Neural crest cell (in vitro differentiated cells): Measurements from ENCODE around the gene TNFRSF13B. TPM values are rescaled to one million over a fixed set of nuclear protein-coding genes. Genes with fewer than 3 reads are reported as not detected.

Experiments used
- DNase-seq: peaks from one replicate; pipeline ENCODE4 v3.0.0; 2021; ENCODE audit warnings: low read depth, mixed read lengths, low spot score
- H3K27ac Mint-ChIP-seq: one replicate; pipeline ENCODE4 v1.8.0; 2021; ENCODE audit warnings: mild to moderate bottlenecking, mixed read lengths; ENCODE audit not compliant: unreplicated experiment
- H3K27me3 Mint-ChIP-seq: 2 replicates; pipeline ENCODE4 v1.8.0; 2021; ENCODE audit warnings: low read depth, mild to moderate bottlenecking, mixed read lengths
- H3K36me3 Mint-ChIP-seq: 2 replicates; pipeline ENCODE4 v1.8.0; 2021; ENCODE audit warnings: low read depth, mild to moderate bottlenecking, mixed read lengths
- H3K4me1 Mint-ChIP-seq: 2 replicates; pipeline ENCODE4 v1.8.0; 2021; ENCODE audit warnings: mixed read lengths
- H3K4me3 Mint-ChIP-seq: one replicate; pipeline ENCODE4 v1.8.0; 2021; ENCODE audit warnings: mild to moderate bottlenecking, mixed read lengths
- H3K9me3 Mint-ChIP-seq: 2 replicates; pipeline ENCODE4 v1.8.0; 2021; ENCODE audit warnings: mixed read lengths
- total RNA-seq: library from RNA; stranded (reverse); gene quantifications from 2 replicates; pipeline ENCODE4 v1.2.1, GENCODE V29; 2021
- TF ChIP-seq, protein P1 (sequence below): fragments of 200-600 bp; sonication (generic); conservative IDR thresholded peaks from 2 replicates; pipeline ENCODE4 v1.5.0; 2021; ENCODE audit warnings: antibody characterized with exemption, mild to moderate bottlenecking

The TNFRSF13B gene
- total RNA-seq, 1 donor from 2014 or later, result not detected

DNA sequence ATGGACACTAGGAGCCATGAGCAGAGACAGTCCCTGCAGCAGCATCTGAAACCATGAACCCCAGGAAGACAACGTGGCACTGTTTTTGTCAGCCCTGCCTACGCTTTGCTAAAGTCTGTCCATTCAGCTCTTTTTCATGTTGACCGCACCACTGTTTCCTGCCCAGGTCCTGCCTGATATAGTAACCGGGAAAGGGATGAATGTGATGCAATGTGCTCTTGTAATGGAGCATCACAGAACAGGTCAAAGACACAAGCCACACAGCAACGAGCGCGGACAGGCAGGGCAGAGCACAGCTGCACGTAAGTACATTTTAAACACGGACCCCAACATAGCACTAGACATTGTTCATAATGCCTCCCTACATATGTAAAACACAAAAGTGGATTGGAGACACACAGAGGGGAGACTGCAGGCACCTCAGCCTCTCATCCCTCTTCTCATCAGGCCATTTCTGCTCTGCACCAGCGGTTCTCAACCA lies 16.9 kb upstream of the TNFRSF13B start:
- no peak for DNase-seq
- H3K27ac Mint-ChIP-seq, result no peak overlapping the region
- no peak overlapping the region for H3K4me3 Mint-ChIP-seq
- no peaks in the 10 kb centered on the region for H3K36me3 Mint-ChIP-seq
- H3K9me3 Mint-ChIP-seq, result no peaks in the 10 kb centered on the region
- H3K4me1 Mint-ChIP-seq, result no peaks in the 10 kb centered on the region
- H3K27me3 Mint-ChIP-seq, result no peaks in the 10 kb centered on the region
- TF ChIP-seq, protein P1, sequence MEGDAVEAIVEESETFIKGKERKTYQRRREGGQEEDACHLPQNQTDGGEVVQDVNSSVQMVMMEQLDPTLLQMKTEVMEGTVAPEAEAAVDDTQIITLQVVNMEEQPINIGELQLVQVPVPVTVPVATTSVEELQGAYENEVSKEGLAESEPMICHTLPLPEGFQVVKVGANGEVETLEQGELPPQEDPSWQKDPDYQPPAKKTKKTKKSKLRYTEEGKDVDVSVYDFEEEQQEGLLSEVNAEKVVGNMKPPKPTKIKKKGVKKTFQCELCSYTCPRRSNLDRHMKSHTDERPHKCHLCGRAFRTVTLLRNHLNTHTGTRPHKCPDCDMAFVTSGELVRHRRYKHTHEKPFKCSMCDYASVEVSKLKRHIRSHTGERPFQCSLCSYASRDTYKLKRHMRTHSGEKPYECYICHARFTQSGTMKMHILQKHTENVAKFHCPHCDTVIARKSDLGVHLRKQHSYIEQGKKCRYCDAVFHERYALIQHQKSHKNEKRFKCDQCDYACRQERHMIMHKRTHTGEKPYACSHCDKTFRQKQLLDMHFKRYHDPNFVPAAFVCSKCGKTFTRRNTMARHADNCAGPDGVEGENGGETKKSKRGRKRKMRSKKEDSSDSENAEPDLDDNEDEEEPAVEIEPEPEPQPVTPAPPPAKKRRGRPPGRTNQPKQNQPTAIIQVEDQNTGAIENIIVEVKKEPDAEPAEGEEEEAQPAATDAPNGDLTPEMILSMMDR, result no peak

DNA sequence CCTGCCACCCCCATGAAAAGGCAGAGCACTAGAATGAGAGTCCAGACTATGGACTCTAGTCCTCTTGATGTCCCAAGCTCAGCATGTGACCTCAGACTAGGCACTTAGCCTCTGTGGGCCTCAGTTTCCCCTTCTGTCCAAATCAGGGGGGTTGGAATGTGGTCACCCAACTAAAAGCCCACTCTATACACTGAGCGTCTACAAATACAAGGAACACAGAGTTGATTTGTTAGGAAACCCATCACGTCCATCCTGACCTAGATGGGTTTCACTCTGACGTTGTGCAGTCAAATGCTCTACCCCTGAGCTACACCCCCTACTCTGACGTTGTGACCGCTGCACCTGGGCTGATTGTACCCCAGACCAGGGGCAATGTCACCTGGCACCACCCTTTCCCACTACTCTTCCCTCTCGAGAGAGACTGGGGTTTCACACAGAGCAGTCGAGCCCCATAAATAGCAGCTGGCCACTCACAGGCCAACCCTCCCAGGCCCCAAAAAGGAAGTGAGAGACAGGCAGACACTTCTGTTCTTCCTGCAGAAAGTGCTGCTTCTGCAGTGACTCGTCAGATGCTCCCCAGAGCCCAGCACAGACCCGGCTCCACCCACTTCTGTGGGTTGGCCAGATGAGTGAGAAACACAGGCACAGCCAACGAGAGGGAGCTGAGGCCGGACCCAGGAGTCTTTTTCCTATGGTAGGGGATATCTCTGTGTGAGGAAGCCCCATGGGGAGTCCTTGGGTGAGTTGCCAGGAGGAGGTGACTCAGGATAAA lies 16.1 kb upstream of the TNFRSF13B start:
- Mint-ChIP-seq H3K4me1 (no peaks in the 10 kb centered on the region), H3K36me3 (no peaks in the 10 kb centered on the region), H3K27ac (no peak overlapping the region), H3K27me3 (no peaks in the 10 kb centered on the region), H3K9me3 (no peaks in the 10 kb centered on the region), H3K4me3 (no peak overlapping the region)
- TF ChIP-seq, protein P1, result no peak
- DNase-seq, result no peak

DNA sequence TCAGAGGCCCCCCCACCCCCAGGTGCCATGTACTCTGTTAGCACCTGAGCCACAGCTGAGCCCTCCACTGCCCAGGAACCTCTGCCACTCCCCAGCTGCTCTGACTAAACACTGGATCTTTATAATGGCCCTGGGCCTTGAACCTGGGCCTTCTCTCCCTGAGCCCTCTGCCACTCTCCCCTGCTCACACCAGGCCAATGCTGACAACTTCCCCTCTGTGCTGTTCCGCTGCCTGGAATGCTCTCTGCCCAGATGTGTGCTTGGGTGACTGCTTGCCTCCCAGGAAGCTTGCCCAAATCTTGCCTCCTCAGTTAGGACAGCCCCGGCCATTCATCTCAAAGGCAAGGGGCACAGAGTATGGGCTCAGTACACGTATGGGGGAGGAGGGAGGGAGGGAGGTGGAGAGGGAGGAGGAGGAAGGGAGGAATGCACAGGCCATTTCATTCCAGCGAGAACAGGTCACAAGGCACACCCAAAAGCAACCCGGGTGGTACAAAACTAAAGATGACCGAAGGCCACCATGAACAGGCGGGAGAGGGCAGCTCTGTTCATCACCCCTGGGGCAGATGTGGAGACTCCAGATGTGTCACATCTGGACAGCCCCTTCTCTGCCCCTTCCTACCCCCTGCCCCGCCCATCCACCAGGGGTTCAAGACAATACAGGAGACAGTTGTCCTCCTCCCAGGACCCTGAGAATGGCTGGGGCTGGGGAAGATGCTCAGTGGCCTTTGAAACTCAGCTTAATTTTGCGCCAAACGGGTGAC lies 15.3 kb upstream of the TNFRSF13B start:
- Mint-ChIP-seq H3K27me3 (no peaks in the 10 kb centered on the region), H3K27ac (no peak overlapping the region), H3K9me3 (no peaks in the 10 kb centered on the region), H3K36me3 (no peaks in the 10 kb centered on the region), H3K4me3 (no peak overlapping the region), H3K4me1 (no peaks in the 10 kb centered on the region)
- DNase-seq, result no peak
- TF ChIP-seq, protein P1, result no peak

DNA sequence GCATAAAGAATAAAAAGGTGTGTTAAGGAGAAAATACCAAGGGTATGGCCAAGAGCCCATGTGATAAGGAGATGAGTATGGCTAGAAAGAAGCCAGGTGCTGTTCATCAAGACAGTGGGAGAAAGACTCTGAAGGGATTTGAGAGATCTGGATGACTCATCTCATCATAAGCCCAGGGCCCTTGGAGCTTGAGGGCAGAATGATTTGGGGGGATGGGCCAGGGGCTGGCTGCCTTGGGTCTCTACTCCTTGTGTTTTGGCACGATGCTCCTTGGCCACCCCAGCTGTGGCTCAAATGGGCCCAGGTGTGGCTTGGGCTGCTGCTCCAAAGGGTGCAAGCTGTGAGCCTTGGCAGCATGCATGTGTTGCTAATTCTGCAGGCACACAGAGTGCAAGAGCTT lies 14.5 kb upstream of the TNFRSF13B start:
- Mint-ChIP-seq H3K27me3 (no peaks in the 10 kb centered on the region), H3K4me3 (no peak overlapping the region), H3K9me3 (no peaks in the 10 kb centered on the region), H3K36me3 (no peaks in the 10 kb centered on the region), H3K4me1 (no peaks in the 10 kb centered on the region), H3K27ac (no peak overlapping the region)
- DNase-seq, result no peak
- TF ChIP-seq, protein P1, result no peak

DNA sequence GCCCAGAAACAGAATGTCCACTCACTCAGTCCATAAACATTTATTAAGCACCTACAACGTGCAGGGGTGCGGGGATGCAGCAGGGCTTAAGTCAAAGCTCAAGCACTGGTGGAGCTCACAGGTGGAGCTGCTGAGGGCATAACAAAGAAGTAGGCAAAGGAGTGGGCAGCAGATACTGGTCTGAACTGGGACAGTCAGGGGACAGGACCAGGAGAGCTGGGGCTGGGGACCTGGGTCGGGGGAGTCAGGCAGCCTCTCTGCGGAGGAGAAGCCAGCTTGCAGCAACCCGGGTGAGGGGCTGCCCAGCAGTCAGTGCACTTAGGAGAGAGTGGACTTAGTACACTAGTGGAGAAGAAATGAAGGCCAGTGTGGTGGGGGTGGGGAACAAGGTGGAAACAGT lies 10.0 kb upstream of the TNFRSF13B start:
- no peaks in the 10 kb centered on the region for H3K36me3 Mint-ChIP-seq
- no peak overlapping the region for H3K27ac Mint-ChIP-seq
- no peak overlapping the region for H3K4me3 Mint-ChIP-seq
- peaks cover 4% of the 10 kb centered on the region for H3K27me3 Mint-ChIP-seq
- TF ChIP-seq, protein P1, result no peak
- DNase-seq, result no peak
- H3K9me3 Mint-ChIP-seq, result no peaks in the 10 kb centered on the region
- no peaks in the 10 kb centered on the region for H3K4me1 Mint-ChIP-seq
